K562 (cell line): ENCODE results near the gene TUBGCP6. TPM values are rescaled to one million over a fixed set of nuclear protein-coding genes. Genes with fewer than 3 reads are reported as not detected.

Experiments used
- EHMT2 ChIP-seq: fragments of 450-650 bp; IDR thresholded peaks from 2 replicates; pipeline ENCODE4 v1.6.1; 2018; ENCODE audit warnings: antibody characterized with exemption
- ERF ChIP-seq: fragments of 450-650 bp; formaldehyde crosslinking; IDR thresholded peaks from 2 replicates; pipeline ENCODE4 v1.4.0; 2020; ENCODE audit warnings: mild to moderate bottlenecking, mixed read lengths
- KDM5B ChIP-seq: fragments of 200-600 bp; sonication (generic); IDR thresholded peaks from 2 replicates; pipeline ENCODE4 v1.6.1; 2012; ENCODE audit warnings: low read depth, mild to moderate bottlenecking, moderate library complexity, low read length, control low read depth, inconsistent platforms; ENCODE audit not compliant: insufficient replicate concordance
- L3MBTL2 ChIP-seq: fragments of 450-650 bp; IDR thresholded peaks from 2 replicates; pipeline ENCODE4 v1.6.1; 2016; ENCODE audit warnings: mild to moderate bottlenecking, moderate library complexity
- MGA ChIP-seq: fragments of 450-650 bp; IDR thresholded peaks from 2 replicates; pipeline ENCODE4 v1.6.1; 2016; ENCODE audit warnings: mild to moderate bottlenecking, moderate library complexity
- RBFOX2 ChIP-seq: fragments of 200-400 bp; formaldehyde crosslinking; IDR thresholded peaks from 2 replicates; pipeline ENCODE4 v1.6.1; 2017; ENCODE audit warnings: low read depth, mild to moderate bottlenecking, low read length, moderate library complexity
- SIN3A ChIP-seq, 2 experiments: fragments of 150-350 bp in 1 of 2; IDR thresholded peaks; 2 replicates each; pipeline ENCODE4 v1.6.1; 2011 to 2016; ENCODE audit warnings: borderline replicate concordance in 2 of 2, low read depth in 2 of 2, low read length in 2 of 2, mild to moderate bottlenecking in 2 of 2, moderate library complexity in 2 of 2; ENCODE audit not compliant: control insufficient read depth in 1 of 2
- ZNF384 ChIP-seq: IDR thresholded peaks from 2 replicates; pipeline ENCODE4 v1.6.1; 2012; ENCODE audit warnings: low read depth, low read length, improper control_type of control experiment
- ZNF766 ChIP-seq: fragments of 200-800 bp; sonication (Bioruptor generic); conservative IDR thresholded peaks from 2 replicates; pipeline ENCODE4 v1.6.1; 2016; ENCODE audit warnings: missing genetic modification characterization, missing compliant biosample characterization
- ZNF79 ChIP-seq: fragments of 250-450 bp; sonication (Bioruptor Pico); IDR thresholded peaks from 2 replicates; pipeline ENCODE4 v1.4.0; 2020; ENCODE audit warnings: low read depth, mild to moderate bottlenecking, moderate library complexity
- polyA plus RNA-seq, 8 experiments: library from polyadenylated mRNA; depleted of rRNA in 4 of 8; stranded (reverse) in 5 of 8; unstranded in 3 of 8; fragments of >200 nt; fragmentation: Nextera tagmentation in 2 of 8; fragmentation: Illumina TruSeq in 1 of 8; extraction: Ambion mirVana in 2 of 8; extraction: Trizol in 1 of 8; gene quantifications; 2 replicates each; pipeline versions ENCODE4 v1.2.1 to v1.2.3, GENCODE V29; 2011 to 2014; ENCODE audit warnings: inconsistent platforms in 1 of 8, missing spikeins in 1 of 8
- total RNA-seq, 7 experiments: library from RNA; depleted of rRNA in 6 of 7; stranded (reverse); fragments of >200 nt in 6 of 7; fragmentation: Illumina TruSeq in 2 of 7; extraction: Trizol in 2 of 7; gene quantifications; 2 replicates each; pipeline versions ENCODE4 v1.2.1 to v1.2.3, GENCODE V29; 2011 to 2021; ENCODE audit warnings: low replicate concordance in 1 of 7
- TF ChIP-seq, protein P1 (sequence below): sonication (generic); formaldehyde crosslinking; IDR thresholded peaks from 2 replicates; pipeline ENCODE4 v1.8.1; 2023; ENCODE audit warnings: mild to moderate bottlenecking, missing genetic modification reagents
- TF ChIP-seq, protein P2 (sequence below): fragments of 450-650 bp; IDR thresholded peaks from 2 replicates; pipeline ENCODE4 v1.6.1; 2016

The TUBGCP6 gene
- total and polyA plus RNA-seq, 9 of the 15 experiments (the other 6 are each of a cell fraction or from before 2014, with no cell fraction given) = 0.76 to 33.0 (median 10.1) TPM

DNA sequence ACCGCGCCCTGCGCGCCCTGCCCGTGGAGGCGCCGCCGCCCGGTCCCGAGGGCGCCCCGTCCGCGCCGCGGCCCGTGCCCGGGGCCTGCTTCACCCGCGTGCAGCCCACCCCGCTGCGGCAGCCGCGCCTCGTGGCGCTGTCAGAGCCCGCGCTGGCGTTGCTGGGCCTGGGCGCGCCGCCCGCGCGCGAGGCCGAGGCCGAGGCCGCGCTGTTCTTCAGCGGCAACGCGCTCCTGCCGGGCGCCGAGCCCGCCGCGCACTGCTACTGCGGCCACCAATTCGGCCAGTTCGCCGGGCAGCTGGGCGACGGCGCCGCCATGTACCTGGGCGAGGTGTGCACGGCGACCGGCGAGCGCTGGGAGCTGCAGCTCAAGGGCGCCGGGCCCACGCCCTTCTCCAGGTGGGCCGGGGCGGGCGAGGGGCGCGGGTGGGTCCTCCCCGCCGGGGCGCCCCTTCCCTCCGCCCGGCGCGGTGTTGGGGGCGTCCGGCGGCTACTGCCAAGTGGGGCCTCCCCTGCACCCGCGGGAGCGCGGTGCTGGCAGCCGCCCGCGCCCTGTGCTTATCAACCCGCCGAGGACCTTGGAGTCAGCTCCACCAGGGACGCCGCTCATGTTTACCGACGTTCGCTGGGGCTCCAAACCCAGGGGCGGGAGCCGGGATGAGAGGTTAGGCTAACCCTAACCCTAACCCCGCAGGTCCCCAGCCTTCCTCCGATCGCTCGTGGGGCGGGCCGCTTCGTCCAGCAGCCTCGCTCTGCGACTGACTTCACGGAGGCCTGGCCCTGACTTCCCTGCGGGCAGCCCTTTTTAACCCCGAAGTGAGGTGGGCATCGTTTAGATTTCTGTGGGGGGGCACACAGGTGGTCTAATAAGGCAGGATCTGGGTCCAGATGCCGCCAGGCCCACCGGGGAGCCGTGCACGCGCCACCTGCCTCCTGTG is 43.4 kb downstream of the TUBGCP6 start (continued):
- TF ChIP-seq, protein P1, sequence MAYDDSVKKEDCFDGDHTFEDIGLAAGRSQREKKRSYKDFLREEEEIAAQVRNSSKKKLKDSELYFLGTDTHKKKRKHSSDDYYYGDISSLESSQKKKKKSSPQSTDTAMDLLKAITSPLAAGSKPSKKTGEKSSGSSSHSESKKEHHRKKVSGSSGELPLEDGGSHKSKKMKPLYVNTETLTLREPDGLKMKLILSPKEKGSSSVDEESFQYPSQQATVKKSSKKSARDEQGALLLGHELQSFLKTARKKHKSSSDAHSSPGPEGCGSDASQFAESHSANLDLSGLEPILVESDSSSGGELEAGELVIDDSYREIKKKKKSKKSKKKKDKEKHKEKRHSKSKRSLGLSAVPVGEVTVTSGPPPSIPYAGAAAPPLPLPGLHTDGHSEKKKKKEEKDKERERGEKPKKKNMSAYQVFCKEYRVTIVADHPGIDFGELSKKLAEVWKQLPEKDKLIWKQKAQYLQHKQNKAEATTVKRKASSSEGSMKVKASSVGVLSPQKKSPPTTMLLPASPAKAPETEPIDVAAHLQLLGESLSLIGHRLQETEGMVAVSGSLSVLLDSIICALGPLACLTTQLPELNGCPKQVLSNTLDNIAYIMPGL (CRISPR knock-in tag) = 0 out of 2 replicates have a peak, but pooled peaks have one; percentile 22
- peak; percentile 78; the same call in 1 of the 2 replicates for TF ChIP-seq ERF
- TF ChIP-seq, protein P2, sequence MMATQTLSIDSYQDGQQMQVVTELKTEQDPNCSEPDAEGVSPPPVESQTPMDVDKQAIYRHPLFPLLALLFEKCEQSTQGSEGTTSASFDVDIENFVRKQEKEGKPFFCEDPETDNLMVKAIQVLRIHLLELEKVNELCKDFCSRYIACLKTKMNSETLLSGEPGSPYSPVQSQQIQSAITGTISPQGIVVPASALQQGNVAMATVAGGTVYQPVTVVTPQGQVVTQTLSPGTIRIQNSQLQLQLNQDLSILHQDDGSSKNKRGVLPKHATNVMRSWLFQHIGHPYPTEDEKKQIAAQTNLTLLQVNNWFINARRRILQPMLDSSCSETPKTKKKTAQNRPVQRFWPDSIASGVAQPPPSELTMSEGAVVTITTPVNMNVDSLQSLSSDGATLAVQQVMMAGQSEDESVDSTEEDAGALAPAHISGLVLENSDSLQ = no peak
- TF ChIP-seq L3MBTL2 = peak; percentile 76
- no peak for TF ChIP-seq EHMT2
- peak; percentile 77 for TF ChIP-seq MGA
- TF ChIP-seq KDM5B = no peak
- TF ChIP-seq RBFOX2 = peak; percentile 15; the same call in 1 of the 2 replicates
- peak in 1 of 2 experiments; percentile 28; a peak in 1 of 4 replicates for TF ChIP-seq SIN3A (IDR thresholded peaks at IDR 0.05; ENCODE audit: borderline replicate concordance in 2 of 2, control insufficient read depth in 1 of 2, low read depth in 2 of 2, low read length in 2 of 2)
- TF ChIP-seq ZNF766 (CRISPR knock-in tag) = no peak
- TF ChIP-seq ZNF79 = no peak
- no peak for TF ChIP-seq ZNF384
